ELR (cell line): ENCODE results near the gene MUC22.
"Not testable (repeated sequence)": the region's sequence is repeated elsewhere in the genome, so short reads cannot be mapped to it uniquely, and the experiment has no call there.

Source experiments
- DNase-seq: peaks from one replicate; pipeline ENCODE4 v3.0.0-alpha.2; 2015; ENCODE audit warnings: low read depth

The MUC22 gene

DNA sequence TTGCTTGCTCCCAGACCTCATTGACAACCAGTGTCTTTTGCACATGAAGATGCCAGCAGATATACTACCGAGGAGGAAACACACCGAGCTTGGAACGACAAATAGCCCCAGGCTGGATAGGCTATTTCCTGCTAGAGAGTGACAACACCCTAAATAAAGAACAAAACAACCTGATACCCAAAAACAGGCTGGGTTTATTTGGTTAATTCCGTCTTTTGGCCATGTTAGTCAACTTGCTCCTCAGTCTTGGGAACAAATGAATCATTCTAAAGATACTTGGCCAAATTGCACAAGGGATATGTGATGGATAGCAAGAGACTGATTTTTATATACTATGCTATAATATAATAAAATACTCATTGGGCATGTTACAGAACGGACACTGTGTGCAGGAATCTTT lies 11.5 kb upstream of the MUC22 start:
- DNase-seq: no peak

DNA sequence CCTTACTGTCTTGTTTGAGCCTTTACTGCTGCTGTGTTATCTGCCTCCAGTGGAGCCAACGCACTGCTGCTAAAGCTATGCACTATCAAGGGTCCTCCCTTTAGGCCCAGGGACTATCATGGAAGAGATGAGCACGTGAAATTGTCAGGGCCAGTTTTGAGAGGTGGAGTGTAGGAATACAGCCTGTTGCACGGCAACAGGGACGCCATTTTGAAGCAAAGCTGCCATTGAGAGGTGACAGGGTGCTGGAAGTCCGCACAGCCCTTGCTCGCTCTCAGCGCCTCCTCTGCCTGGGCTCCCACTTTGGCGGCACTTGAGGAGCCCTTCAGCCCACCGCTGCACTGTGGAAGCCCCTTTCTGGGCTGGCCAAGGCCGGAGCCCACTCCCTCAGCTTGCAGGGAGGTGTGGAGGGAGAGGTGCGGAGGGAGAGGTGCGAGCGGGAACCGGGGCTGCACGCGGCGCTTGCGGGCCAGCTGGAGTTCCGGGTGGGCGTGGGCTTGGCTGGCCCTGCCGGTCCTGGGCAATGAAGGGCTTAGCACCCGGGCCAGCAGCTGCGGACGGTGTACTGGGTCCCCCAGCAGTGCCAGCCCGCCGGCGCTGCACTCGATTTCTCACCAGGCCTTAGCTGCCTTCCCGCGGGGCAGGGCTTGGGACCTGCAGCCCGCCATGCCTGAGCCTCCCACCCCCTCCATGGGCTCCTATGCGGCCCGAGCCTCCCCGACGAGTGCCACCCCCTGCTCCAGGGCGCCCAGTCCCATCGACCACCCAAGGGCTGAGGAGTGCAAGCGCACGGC lies 10.0 kb upstream of the MUC22 start:
- not testable (repeated sequence) for DNase-seq

DNA sequence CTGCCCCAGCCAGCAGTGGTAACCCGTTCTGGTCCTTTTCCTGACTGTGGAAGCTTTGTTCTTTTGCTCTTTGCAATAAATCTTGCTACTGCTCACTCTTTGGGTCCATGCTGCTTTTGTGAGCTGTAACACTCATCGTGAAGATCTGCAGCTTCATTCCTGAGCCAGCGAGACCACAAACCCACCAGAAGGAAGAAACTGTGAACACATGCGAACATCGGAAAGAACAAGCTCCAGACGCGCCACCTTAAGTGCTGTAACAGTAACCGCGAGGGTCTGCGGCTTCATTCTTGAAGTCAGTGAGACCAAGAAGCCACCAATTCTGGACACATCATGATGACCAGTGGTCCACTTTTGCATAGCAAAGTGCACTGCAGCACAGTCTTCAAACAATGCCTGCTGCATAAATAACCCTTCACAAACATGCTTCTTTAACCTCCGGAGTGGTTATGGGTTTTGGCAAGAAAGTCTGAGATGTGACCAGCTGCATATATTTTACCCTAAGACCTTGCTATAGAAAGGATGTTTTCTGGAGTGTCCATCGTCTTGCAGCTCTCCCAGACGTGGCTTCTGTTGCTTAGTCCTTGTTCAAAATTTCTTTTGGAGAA lies 8.9 kb upstream of the MUC22 start:
- no peak for DNase-seq

DNA sequence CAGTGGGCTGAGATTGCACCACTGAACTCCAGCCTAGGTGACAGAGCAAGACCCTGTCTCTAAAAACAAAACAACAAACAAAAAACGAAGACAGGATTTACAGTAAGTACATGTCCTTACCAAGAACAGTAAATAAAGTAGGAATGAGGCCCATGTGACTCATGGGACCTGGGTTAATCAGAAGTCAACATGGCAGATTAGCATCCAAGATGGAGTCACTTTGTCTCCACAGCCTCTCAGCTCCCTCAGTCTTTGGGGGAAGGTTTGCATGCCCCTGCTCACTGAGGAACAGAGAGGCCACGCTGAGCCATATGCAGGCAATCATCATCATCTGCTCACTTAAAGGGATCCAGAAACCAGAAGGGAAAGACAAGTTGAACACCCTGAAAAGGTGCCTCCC lies 7.8 kb upstream of the MUC22 start:
- DNase-seq: peak; percentile 6

GRCh38 chr6:31004794-31005193 lies 5.5 kb upstream of the MUC22 start:
- no peak for DNase-seq

GRCh38 chr6:31005249-31006020 lies 4.8 kb upstream of the MUC22 start:
- no peak for DNase-seq

DNA sequence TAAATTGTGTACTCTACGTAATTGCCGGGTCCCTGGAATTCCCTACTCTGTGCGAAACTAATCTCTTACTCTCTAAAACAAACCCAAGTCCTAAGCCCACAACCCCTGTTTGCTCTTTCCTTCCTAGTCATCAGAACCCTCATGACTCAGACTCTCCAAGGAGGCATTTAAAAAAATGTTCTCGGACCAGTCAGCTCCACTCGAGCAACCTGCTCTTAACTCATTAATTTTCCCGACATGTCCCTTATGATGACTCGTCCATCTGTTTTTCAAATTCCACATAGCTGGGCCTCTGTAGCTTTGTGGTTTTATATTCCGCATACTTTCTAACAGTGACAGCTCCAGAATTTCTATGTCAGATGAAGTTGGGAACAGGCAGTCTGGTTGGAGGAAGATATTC lies 2.6 kb upstream of the MUC22 start:
- DNase-seq: peak; percentile 89

DNA sequence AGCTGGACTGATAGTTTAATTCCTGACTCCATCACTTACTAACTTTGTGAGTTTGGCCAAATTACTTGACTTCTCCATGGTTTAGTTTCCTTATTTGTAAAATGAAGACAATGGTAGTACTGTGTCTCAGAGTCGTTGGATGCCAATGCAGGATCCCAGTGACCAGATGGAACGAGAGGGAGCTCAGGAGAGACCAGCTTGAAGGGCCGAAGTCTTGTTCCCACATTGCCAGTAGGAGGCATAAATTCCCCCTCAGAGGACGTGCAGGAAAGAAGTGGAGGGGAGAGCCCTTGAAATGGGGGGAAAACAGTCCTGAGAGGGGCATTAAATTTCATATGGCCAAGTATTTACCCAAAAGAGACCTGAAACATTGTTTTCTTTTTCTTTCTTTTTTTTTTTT lies 2.1 kb upstream of the MUC22 start:
- no peak for DNase-seq

- DNase-seq: peak; percentile 27
Observed at GRCh38 chr6:31009731-31010130, 543 bp upstream of the MUC22 start.

- DNase-seq: no peak
Observed at GRCh38 chr6:31011153-31011552, 879 bp downstream of the MUC22 start.

DNA sequence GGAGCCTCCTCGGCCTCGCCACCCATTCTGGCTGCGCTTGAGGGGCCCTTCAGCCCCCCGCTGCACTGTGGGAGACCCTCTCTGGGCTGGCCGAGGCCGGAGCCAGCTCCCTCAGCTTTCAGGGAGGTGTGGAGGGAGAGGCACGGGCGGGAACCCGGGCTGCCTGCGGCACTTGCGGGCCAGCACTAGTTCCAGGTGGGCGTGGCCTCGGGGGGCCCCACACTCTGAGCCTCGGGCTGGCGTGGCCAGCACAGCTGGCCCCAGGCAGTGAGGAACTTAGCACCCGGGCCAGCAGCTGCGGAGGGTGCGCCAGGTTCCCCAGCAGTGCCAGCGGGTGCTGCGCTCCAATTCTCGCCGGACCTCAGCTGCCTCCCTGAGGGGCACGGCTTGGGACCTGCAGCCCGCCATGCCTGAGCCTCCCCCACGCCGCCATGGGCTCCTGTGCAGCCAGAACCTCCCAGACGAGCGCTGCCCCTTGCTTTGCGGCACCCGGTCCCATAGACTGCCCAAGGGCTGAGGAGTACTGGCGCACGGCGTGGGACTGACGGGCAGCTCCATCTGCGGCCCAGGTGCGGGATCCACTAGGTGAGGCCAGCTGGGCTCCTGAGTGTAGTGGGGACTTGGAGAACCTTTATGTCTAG lies 6.5 kb downstream of the MUC22 start:
- no peak for DNase-seq

DNA sequence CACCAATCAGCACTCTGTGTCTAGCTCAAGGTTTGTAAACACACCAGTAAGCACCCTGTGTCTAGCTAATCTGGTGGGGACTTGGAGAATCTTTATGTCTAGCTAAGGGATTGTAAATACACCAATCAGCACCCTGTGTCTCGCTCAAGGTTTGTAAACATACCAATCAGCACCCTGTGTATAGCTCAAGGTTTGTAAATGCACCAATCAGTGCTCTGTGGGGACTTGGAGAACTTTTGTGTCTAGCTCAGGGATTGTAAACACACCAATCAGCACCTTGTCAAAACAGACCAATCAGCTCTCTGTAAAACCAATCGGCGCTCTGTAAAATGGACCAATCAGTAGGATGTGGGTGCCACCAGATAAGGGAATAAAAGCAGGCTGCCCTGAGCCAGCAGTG lies 7.2 kb downstream of the MUC22 start:
- DNase-seq: not testable (repeated sequence)

- no peak for DNase-seq
Observed at GRCh38 chr6:31020057-31020456, 9.8 kb downstream of the MUC22 start.

DNA sequence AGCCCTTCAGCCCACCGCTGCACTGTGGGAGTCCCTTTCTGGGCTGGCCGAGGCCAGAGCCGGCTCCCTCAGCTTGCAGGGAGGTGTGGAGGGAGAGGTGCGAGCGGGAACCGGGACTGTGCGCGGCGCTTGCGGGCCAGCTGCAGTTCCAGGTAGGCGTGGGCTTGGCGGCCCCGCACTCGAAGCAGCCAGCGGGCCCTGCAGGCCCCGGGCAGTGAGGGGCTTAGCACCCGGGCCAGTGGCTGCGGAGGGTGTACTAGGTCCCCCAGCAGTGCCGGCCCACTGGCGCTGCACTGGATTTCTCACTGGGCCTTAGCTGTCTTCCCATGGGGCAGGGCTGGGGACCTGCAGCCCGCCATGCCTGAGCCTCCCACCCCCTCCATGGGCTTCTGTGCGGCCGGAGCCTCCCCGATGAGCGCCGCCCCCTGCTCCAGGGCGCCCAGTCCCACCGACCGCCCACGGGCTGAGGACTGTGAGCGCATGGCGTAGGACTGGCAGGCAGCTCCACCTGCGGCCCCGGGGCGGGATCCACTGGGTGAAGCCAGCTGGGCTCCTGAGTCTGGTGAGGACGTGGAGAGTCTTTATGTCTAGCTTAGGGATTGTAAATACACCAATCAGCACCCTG lies 10.5 kb downstream of the MUC22 start:
- DNase-seq: not testable (repeated sequence)

- not testable (repeated sequence) for DNase-seq
Observed at GRCh38 chr6:31021705-31022531, 11.6 kb downstream of the MUC22 start.

DNA sequence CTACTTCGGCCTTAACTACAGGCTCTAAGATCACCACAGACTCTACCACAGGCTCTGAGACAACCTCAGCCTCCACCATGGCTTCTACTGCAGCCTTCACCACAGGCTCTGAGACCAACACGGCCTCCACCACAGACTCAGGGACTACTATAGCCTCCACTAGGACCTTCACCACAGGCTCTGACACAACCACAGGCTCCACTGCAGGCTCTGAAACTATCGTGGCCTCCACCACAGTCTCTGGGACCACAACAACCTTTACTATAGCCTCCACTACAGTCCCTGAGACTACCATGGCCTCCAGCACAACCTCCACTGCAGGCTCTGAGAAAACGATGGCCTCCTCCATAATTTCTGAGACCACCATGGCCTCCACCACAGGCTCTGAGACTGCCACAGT lies 15.3 kb downstream of the MUC22 start:
- no peak for DNase-seq

GRCh38 chr6:31031095-31031494 lies 20.8 kb downstream of the MUC22 start:
- no peak for DNase-seq

DNA sequence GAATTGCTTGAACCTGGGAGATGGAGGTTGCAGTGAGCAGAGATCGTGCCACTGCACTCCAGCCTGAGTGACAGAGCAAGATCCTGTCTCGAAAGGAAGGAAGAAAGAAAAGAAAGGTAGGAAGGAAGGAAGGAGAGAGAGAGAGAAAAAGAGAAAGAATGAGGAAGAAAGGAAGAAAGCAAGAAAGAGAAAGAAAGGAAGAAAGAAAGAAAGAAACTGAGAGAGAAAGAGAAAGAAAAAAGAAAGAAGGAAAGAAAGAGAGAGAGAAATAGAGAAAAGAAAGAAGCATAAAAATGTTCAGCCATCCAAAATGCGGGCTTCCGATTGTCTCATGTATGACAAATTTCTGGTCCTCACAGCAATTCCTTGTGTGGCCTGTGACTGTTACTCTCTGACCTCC lies 22.8 kb downstream of the MUC22 start:
- no peak for DNase-seq

- DNase-seq: no peak
Observed at GRCh38 chr6:31035862-31036497, 25.7 kb downstream of the MUC22 start.

DNA sequence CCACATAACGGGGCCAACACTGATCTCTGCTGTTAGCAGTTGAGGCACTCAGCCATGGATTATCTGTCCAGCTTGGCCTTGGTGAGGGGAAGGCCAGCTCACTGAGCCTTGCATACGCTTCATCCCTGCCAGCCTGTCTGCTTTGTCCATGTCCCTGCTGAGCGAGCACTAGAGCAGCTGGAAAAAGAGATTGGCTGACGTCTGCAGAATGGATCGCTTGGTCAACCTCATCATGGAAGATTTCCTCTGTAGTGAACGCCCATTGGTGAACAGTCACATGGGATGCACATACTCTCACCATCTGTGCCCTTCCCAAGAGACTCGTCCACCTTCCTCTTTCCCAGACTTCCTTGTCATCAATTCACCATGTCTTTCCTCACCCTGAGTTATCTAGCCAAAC lies 26.9 kb downstream of the MUC22 start:
- no peak for DNase-seq

GRCh38 chr6:31037682-31038081 lies 27.4 kb downstream of the MUC22 start:
- DNase-seq: peak; percentile 38
